HS-5 (cell line): ENCODE measurements around the gene RAD51C.
"Not testable (repeated sequence)": the region's sequence is repeated elsewhere in the genome, so short reads cannot be mapped to it uniquely, and the experiment has no call there.

Experiments used
- DNase-seq: peaks from one replicate; pipeline ENCODE4 v3.0.0-alpha.2; 2012; ENCODE audit warnings: low read depth

Gene RAD51C

GRCh38 chr17:58741121-58741625 is 48.8 kb downstream of the RAD51C start:
- peak; percentile 9 for DNase-seq

DNA sequence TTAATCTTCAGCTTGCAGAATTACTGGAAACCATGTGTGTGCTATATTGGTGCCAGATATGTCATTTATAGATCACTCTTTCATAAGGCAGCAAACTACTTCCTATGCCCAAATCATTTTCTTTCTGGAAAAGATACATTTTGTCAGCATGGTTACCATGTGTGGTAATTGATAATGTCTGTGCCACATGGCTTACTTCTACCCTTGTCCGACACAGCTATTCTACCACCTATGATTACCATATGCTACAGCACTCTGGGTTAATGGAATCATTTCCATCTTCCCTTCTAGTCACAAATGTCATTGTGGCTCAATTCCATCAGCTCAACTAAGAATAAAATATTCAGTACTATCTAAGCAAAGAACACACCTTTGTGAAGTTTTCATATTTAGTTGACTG is 55.3 kb downstream of the RAD51C start:
- DNase-seq = no peak

- not testable (repeated sequence) for DNase-seq
Measured at GRCh38 chr17:58749627-58750026, 57.2 kb downstream of the RAD51C start.

- no peak for DNase-seq
Measured at GRCh38 chr17:58753026-58753425, 60.6 kb downstream of the RAD51C start.

GRCh38 chr17:58755269-58755576 is 62.8 kb downstream of the RAD51C start:
- DNase-seq = no peak

DNA sequence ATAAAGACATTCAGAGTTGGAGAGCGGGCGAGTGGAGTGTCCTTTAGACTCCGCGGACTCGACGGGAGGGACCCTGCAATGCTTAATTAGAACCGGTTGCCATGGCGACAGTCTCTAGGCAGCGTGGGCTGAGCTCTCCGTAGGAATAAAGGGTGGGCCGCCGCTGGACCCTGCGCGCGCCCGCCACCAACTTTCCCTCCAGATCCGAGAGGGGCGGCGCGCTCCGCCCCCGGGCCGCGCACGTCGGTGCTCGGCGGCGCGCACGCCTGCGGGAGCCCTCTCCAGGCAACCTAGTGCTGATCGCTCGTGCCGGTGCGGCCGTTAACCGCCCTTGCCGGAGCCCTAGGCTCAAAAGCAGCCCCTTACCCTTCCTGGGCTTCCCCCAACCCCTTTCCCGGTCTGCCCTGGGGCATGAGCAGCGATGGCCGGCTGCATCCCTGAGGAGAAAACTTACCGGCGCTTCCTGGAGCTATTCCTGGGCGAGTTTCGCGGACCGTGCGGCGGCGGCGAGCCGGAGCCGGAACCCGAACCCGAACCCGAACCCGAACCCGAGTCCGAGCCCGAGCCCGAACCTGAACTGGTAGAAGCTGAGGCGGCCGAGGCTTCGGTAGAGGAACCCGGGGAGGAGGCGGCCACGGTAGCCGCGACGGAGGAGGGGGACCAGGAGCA is 63.3 kb downstream of the RAD51C start, which contains the start of gene PPM1E:
TSS of gene PPM1E (plus strand) at position 278 of the 669 bp plus-strand sequence.
- DNase-seq = no peak

DNA sequence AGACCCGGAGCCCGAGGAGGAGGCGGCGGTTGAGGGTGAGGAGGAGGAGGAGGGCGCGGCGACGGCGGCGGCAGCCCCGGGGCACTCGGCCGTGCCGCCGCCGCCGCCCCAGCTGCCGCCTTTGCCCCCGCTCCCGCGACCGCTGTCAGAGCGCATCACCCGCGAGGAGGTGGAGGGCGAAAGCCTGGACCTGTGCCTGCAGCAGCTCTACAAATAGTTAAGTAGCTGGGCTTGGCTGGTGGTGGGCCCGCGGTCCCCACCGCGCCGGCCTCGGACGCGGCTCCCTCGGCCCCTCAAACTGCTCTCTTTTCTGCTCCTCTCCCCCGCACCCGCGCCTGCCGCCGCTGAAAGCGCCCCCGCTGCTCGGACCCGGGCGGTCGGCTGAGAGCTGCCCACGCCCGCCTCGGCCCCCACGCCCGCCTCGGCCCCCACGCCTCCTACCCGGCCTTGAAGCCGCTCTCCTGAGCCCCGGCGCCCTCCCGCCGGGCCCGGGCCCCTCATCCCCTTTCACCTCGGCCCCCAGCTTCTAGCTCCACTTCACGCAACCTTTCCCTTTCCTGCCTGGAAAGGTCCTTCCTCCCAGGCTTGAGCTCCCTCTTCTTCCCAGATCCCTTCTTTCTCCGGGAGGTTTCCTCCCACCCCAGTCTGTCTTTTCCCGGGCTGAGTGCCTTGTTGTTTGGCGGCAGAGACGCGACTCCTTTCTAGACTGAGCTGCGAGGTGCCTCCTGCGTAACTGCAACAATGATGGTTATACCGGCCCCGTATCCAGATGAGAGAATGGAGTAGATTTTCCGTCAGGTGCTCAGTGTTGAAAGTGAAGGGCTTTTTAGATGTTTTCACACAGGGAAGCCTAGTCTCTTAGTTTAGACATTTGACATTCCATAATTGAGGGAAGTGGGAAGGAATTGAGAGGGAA is 64.1 kb downstream of the RAD51C start:
- no peak for DNase-seq

- DNase-seq = no peak
Measured at GRCh38 chr17:58757162-58757613, 64.8 kb downstream of the RAD51C start.

GRCh38 chr17:58758890-58759289 is 66.5 kb downstream of the RAD51C start:
- no peak for DNase-seq

DNA sequence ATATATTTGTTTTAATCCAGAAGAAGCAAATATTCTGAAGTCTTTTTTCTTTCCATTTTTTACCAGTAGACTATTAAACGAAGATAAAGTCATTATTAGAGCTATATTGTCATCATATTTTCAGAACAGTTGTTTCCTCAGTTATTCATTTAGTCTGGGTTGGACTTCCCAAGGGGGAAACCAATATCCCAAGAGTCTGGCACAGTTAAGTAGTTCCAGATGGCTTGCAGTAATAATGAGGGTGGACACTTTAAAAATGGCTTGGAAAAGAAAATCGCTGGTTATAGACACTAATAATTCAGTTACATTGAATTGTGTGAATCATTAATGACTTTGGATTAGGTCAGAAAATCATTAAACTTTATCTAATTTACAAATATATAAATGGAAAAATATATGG is 67.1 kb downstream of the RAD51C start:
- no peak for DNase-seq

DNA sequence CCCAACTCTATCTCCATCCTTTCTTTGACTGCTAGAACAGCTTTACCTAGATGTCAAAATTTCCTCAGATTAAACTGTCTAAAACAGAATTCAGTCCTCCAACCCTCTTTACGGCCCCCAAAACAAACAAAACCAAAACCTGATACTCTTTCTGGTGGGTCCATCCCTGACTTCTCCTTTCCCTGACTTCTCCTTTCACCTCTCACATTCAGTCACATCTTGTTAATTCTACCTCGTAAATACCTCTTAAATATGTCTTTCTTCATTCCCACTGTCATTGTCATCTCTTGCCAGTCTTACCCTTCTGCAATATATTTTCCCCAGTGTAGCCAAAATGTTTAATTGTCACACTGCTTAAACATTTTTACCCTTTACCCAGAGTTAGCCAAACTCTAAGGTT is 67.8 kb downstream of the RAD51C start:
- DNase-seq = no peak

DNA sequence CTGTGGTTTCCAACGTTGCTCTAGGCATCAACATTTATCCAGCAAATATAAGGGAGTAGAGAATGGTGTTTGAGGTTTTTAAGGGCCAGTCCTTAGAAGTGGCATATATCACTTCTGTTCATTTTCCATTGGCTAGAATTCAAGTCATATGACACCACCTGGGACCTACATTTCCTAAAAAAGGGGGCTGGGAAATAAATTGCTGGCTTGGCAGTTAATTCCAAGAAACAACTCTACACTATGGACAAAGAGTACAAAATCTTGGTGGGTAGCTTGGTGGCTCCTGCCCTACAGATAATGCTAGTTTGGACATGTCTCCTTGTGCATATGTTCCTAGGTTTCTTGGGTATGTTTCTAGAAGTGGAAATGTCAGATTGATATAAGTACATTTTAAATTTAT is 70.9 kb downstream of the RAD51C start:
- DNase-seq = no peak

DNA sequence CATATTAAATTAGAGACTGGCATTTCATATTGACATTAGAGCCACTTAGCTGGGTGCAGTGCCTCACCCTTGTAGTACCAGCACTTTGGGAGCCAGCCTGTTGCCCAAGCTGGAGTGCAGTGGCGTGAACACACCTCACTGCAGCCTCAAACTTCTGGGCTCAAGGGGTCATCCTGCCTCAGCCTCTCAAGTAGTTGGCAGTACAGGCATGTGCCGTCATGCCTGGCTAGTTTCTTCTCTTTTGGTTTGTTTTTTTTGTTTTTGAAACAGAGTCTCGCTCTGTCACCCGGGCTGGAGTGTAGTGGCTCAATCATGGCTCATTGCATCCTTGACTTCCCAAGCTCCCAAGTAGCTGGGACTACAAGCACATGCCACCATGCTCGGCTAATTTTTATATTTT is 72.0 kb downstream of the RAD51C start:
- no peak for DNase-seq

DNA sequence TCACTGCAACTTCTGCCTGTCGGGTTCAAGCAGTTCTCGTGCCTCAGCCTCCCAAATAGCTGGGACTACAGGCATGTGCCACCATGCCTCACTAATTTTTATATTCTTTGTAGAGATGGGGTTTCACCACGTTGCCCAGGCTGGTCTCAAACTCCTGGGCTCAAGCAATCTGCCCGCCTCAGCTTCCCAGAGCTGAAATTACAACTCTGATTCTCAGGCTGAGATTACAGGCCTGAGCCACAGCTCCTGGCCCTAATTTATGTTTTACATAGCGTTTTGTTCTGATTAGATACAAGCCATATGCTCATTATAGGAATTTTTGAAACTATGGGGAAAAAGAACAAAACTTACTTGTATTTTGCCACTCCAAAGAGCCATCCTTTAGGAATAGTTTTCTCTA is 86.1 kb downstream of the RAD51C start:
- DNase-seq = not testable (repeated sequence)

DNA sequence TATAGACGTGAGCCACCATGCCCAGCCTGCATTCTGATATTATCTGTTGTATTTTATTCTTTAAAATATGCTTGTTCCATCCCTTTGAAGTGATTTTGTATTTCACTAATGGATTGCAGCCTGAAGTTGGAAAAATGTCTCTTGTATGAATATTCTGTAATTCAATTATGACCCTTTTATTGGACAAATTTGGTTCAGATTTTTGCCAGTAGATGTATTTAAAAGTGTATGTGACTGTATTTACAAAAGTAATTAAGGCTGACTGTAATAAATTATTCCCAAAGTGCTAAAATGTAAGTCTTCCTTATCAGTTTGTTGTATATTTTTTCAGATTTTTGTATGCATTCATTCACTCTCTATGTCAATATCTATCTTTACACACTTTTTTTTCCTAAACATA is 87.0 kb downstream of the RAD51C start:
- DNase-seq = no peak

DNA sequence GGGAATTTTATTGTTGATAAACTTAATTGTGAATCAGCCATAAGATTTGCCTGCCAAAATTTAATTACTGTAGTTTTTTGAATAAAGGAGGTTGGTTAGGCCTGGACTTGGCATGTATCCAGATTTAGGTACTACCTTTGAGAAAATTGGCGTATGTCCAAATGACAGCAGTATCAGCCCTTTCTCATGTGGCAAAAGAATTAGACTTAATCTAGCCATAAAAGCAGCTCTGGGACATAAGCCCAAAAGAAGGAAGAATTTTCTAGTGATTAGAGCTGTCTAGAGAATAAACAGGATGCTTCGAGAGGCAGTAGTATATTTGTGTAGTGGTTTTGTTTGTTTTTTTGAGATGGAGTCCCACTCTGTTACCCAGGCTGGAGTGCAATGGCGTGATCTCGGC is 91.0 kb downstream of the RAD51C start:
- DNase-seq = no peak

DNA sequence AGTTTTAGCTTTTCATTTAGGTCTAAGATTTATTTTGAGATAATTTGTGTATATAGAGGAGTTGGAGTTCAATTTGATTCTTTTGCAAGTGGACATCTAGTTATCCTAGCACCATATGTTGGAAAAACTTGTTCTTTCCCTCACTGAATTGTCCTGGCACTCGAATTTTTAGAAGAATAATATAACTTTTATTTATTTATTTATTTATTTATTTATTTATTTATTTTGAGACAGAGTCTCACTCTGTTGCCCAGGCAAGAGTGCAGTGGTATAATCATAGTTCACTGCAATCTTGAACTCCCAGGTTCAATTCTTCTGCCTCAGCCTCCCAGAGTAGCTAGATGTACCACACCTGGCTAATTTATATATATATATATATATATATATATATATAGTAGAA is 92.7 kb downstream of the RAD51C start:
- no peak for DNase-seq
